Ureter (tissue), 1 donor: ENCODE results near the gene ALPK1. TPM values are rescaled to one million over a fixed set of nuclear protein-coding genes. Genes with fewer than 3 reads are reported as not detected.
"Not testable (repeated sequence)": the region's sequence is repeated elsewhere in the genome, so short reads cannot be mapped to it uniquely, and the experiment has no call there.

Experiments
- DNase-seq: peaks from one replicate; pipeline ENCODE4 v3.0.0-alpha.2; 2020; ENCODE audit warnings: low spot score
- total RNA-seq: library from RNA; stranded (reverse); gene quantifications from one replicate; pipeline ENCODE4 v1.2.4, GENCODE V29; 2023
- donor health status: DM: yes; HTN: yes; CAD: no.

The ALPK1 gene
- 49.1 TPM for total RNA-seq

GRCh38 chr4:112296949-112297880 lies at the start of gene ALPK1:
Gene ALPK1 (plus strand): TSS chr4:112297369.
- DNase-seq: no peak

- no peak for DNase-seq
Measured at GRCh38 chr4:112251019-112251643, 46.0 kb upstream of the ALPK1 start.

- DNase-seq: no peak
Measured at GRCh38 chr4:112252234-112252633, 44.9 kb upstream of the ALPK1 start.

- DNase-seq: no peak
Measured at GRCh38 chr4:112253382-112254000, 43.7 kb upstream of the ALPK1 start.

- DNase-seq: no peak
Measured at GRCh38 chr4:112257098-112257497, 40.1 kb upstream of the ALPK1 start.

GRCh38 chr4:112266823-112267222 lies 30.3 kb upstream of the ALPK1 start:
- no peak for DNase-seq

- DNase-seq: no peak
Measured at GRCh38 chr4:112270051-112270450, 27.1 kb upstream of the ALPK1 start.

- DNase-seq: no peak
Measured at GRCh38 chr4:112270640-112271421, 26.3 kb upstream of the ALPK1 start.

- no peak for DNase-seq
Measured at GRCh38 chr4:112272292-112272691, 24.9 kb upstream of the ALPK1 start.

- DNase-seq: no peak
Measured at GRCh38 chr4:112274959-112275358, 22.2 kb upstream of the ALPK1 start.

- no peak for DNase-seq
Measured at GRCh38 chr4:112276113-112276512, 21.1 kb upstream of the ALPK1 start.

- no peak for DNase-seq
Measured at GRCh38 chr4:112277220-112277619, 19.9 kb upstream of the ALPK1 start.

- no peak for DNase-seq
Measured at GRCh38 chr4:112277705-112278448, 19.3 kb upstream of the ALPK1 start.

- no peak for DNase-seq
Measured at GRCh38 chr4:112279025-112279881, 17.9 kb upstream of the ALPK1 start.

- no peak for DNase-seq
Measured at GRCh38 chr4:112279882-112280315, 17.3 kb upstream of the ALPK1 start.

- DNase-seq: no peak
Measured at GRCh38 chr4:112280386-112281056, 16.6 kb upstream of the ALPK1 start.

- DNase-seq: not testable (repeated sequence)
Measured at GRCh38 chr4:112281895-112282398, 15.2 kb upstream of the ALPK1 start.

GRCh38 chr4:112282860-112283667 lies 14.1 kb upstream of the ALPK1 start:
- DNase-seq: no peak
